ENCODE measurements around the gene MDC1.

The MDC1 gene

GRCh38 chr6:30691208-30691847 lies 25.8 kb downstream of the MDC1 start:
- DNase-seq, result no peak

GRCh38 chr6:30690403-30691207 lies 26.5 kb downstream of the MDC1 start, which contains the start of gene NRM:
TSS of gene NRM (minus strand) at chr6:30690984. CDS start at chr6:30690974, 10 bp downstream.
- DNase-seq, result peak; percentile 79

GRCh38 chr6:30689985-30690384 lies 27.1 kb downstream of the MDC1 start:
- DNase-seq, result no peak

GRCh38 chr6:30689022-30689865 lies 27.8 kb downstream of the MDC1 start:
- no peak for DNase-seq

GRCh38 chr6:30688569-30688968 lies 28.5 kb downstream of the MDC1 start:
- no peak for DNase-seq

- no peak for DNase-seq
Measured at GRCh38 chr6:30687659-30688431, 29.2 kb downstream of the MDC1 start.

- DNase-seq, result peak; percentile 78
Measured at GRCh38 chr6:30686908-30687658, 30.0 kb downstream of the MDC1 start.

- DNase-seq, result peak; percentile 81
Measured at GRCh38 chr6:30686009-30686907, 30.8 kb downstream of the MDC1 start, which contains the start of gene PPP1R18. TSS of gene PPP1R18 (minus strand) at chr6:30686645. CDS start at chr6:30686018, 627 bp downstream.

- no peak for DNase-seq
Measured at GRCh38 chr6:30685157-30686008, 31.7 kb downstream of the MDC1 start.

- no peak for DNase-seq
Measured at GRCh38 chr6:30684386-30685156, 32.5 kb downstream of the MDC1 start.

- no peak for DNase-seq
Measured at GRCh38 chr6:30683980-30684338, 33.1 kb downstream of the MDC1 start.

GRCh38 chr6:30683183-30683979 lies 33.7 kb downstream of the MDC1 start:
- DNase-seq, result no peak

- DNase-seq, result peak; percentile 83
Measured at GRCh38 chr6:30682143-30683117, 34.7 kb downstream of the MDC1 start.

GRCh38 chr6:30681766-30682142 lies 35.3 kb downstream of the MDC1 start:
- no peak for DNase-seq

- DNase-seq, result no peak
Measured at GRCh38 chr6:30679765-30680535, 37.1 kb downstream of the MDC1 start.

Measured in activated CD4-positive, CD25-positive, alpha-beta regulatory T cell treated with anti-CD3 and anti-CD28 coated beads, Interleukin-2, amount 50 U/mL, for 72 hours (primary cell).